T-helper 1 cell (primary cell): ENCODE measurements around the gene PPP3R1.

Experiments used
- DNase-seq, 5 donors: peaks; one replicate each; pipeline ENCODE4 v3.0.0-alpha.2; 2012 to 2020
- total RNA-seq, 4 donors: gene quantifications; one replicate each; lab custom pipeline; 2026; lab: John Stamatoyannopoulos, UW

The PPP3R1 gene, protein sequence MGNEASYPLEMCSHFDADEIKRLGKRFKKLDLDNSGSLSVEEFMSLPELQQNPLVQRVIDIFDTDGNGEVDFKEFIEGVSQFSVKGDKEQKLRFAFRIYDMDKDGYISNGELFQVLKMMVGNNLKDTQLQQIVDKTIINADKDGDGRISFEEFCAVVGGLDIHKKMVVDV
- total RNA-seq, result 22.8 to 46.7 (median 36.7) reads per million in 4 donors

DNA sequence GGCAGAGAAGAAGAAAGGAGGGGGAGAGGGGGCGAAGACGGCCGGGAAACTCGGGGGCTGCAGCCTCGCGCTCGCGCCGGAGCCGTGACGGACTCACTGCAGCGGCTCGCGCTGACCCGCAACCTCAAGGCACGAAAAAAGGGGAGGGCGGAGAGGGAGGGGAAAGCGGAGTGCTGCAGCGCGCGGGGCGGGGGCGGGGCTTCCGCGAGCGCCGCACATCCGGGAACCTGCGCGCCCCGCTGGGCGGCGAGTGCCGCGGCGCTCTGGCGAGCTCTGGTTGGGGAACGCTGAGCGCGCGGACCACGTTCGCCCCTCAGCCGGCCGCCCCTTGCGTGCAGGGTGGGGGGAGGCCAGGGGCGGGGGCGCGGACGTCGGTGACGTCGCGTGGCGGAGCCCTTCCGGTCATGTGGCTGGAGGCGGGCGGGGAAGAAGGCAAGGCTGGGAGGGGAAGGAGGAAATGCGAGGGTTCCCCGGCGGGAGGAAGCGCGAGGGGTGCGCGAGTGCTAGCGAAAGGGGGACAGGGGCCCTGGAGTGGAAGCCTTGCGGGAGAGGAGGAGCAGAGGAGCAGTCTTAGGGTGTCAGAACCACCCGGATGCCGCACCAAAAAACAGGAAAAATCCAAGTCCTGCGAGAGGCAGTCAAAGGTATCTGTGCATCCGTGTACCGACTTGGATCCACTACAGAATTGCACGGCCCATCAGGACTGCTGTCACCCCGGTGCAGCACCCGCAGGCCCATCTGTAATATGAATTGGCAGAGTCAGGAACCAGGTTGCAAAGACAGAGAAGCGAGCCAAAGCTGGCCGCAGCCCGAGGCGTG, at the start of gene PPP3R1:
Gene PPP3R1, minus strand, starts transcription at position 133 of the 819 bp plus-strand sequence. CDS start 405 bp downstream, outside the sequence.
- peak; percentile 91 to 98 (median 93) for DNase-seq

DNA sequence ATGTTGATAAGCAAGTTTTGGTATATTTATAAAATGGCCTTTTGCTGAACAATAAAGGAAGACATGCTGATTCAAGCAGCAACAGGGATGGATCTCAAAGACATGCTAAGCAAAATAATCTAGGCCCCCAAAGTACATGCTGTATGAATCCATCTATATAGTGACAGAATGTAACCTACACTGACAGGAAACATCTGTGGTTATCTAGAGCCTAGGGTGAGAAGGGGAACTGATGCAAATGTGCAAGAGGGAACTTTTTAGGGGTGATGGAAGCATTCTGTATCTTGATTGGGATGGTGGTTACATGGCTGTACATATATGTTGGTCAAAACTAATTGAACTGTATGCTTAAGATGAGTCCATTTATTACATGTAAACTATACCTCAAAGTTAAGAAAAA, 43.2 kb upstream of the PPP3R1 start:
- DNase-seq, result no peak

DNA sequence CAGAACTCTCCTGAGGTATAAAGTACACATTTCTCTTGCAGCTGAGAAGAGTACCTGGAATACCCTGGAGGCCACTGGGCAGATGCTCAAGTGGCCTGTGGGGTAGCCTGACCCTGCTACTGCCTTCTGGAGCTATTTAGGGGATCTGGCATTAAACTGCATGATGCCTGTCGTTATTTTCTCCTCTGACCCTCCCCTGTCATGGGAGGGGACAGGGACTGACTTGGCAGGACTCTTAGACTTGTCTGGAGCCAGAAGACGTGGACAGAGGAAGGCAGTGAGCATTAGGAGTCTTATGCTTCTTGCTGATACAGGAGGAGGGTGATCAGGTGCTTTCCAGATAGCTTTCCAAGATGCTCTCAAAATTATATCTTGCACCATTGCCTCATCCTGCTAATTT, 42.6 kb upstream of the PPP3R1 start:
- no peak for DNase-seq

DNA sequence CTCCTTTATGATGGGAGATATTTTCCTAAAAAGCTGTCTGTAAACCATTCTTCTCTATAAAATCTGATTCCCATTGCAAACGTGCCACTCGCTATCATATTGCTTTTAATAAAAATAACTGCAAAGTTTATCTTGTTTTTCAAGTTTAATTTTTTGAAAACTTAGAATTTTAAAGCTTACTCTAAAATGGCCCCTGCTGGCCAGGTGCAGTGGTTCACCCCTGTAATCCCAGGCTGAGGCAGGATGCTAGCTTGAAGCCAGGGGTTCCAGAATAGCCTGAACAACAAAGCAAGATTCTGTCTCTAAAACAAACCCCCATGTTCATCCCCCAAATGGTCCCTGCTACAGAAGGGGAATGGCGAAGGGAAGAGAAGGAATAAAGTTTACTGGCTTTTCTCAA, 41.9 kb upstream of the PPP3R1 start:
- no peak for DNase-seq

DNA sequence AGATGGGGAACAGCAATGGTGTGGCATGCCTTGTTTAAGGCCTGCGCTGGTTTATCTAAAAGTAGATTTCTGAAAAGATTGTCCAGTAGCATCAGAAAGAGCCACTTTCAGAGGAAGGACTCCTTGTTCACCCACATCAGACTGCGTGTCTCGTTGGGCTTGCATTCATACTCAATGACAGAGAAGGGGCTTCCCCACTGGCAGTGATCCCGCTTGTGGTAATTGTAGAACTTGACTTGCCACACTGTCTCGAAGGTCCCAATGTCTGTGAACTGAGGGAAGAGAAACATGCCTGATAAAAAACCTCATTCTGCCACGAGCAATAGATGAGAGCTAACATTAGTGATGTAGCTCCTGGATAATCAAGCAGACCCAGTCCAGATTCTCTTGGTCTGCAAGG, 41.4 kb upstream of the PPP3R1 start:
- no peak for DNase-seq

DNA sequence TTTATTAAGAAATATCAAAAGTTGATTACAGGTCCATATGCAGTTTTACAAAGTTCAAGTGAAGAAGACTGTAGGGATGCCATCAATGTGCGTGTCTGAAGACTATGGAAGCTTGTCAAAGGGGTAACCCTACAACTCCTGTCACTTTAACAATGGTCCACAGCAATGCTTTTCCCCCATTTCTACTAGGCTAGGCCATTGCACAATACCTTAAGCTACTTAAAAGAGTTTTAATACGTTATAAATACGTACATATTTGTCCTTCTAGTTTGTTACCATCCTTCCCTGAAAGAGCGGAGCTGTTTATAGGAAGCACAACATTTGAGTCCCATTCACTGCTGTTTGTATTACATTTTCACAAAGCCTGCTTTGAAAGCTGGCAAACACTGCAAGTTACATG, 40.7 kb upstream of the PPP3R1 start:
- no peak for DNase-seq

DNA sequence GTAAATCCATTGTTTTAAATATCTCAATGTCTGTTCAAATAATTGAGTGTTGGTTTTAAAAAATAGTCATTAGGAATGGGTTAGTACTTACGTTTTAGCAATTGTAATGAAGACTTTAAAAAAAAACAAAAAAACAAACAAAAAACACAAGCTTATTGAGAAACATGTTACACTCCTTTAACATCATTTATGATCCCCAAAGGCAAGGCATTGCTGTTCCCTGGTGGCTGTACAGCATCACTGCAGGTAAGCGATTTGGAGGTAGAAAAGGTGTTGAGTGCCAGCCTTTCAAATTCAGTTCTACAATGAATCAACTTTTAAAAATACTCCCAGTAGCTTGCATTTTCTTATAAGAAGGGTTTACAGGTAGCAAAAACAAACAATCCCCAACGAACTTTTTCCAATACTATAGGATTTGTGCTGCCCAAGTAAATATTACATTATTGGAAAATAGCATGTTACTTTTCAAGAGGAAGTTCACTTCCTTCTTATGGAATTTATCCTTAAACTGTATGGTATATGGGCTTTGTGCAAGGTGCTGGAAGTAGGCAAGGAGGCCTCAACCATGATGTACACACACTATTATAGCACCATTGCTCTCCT, 39.9 kb upstream of the PPP3R1 start:
- peak in 1 of 5 donors; percentile 20 for DNase-seq

DNA sequence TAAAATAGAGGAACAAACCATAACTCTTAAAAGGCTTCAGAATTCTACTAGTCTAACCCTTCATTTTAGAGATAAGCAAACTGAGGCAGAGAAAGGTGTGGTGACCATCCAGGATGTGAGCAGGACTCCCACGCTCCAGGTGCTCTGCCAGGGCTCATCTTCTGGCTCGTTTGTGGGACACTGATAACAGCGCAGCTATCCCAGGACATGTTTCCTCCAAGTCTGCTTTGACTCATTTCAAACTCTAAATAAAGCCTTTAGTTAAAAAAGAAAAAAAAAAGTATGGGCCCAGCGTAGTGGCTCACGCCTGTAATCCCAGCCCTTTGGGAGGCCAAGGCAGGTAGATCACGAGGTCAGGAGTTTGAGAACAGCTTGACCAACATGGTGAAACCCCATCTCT, 39.0 kb upstream of the PPP3R1 start:
- DNase-seq, result no peak

DNA sequence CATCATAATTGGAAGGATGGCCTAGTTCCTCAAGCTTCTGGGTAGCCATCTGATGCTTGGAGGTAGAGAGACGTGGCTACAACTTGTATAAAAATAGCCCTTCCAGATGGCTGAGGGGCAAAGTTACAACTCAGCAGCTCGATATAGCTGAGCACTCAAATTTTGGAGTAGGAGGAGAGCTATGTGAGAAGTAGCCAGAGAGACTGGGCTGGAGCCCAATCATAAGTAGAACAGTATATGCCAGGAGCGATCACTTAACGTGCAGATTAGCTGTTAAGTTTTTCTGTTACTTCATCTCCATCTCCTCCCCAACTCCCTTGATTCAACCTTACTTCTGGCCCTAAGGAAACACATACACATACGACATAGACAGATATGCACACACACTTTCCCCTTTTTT, 38.6 kb upstream of the PPP3R1 start:
- DNase-seq, result no peak

DNA sequence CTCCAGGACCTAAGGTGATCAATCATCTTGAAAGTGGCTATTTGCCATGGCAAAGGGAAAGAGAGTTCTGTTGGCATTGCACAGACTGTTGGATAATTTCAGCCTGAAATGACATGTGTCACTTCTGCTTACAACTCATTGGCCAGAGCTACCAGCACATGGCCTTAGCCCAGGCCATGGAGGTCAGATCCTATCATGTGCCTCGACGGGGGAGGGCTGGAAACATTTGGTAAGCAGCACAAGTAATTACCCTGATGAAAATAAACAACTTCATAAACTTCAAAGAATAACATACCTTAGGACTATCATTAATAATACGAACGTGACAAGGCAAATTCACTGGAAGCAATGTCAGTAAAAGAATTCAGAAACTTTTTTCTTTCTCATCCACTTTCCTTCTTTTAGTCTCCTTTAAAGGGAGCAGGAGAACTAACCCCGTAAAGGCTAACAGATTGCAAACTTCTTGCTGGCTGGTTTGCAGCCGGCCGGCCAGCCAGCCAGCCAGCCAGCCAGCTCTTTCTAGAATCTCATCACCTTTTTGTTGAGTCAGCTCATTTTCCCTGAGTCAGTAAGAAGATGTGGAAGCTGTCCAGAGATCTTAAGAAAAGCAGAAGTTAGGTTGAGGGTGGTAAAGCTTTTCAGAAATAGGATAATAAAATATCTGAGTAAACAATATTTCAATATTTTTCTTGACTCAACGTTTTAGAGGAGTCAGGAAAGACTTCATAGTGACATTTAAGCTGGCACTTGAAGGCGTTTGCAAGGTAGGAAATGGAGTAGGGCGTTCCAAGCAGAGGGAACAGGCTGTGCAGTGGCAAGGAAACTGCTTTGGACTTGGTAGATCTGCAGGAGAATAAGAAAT, 35.5 kb upstream of the PPP3R1 start:
- DNase-seq, result no peak

DNA sequence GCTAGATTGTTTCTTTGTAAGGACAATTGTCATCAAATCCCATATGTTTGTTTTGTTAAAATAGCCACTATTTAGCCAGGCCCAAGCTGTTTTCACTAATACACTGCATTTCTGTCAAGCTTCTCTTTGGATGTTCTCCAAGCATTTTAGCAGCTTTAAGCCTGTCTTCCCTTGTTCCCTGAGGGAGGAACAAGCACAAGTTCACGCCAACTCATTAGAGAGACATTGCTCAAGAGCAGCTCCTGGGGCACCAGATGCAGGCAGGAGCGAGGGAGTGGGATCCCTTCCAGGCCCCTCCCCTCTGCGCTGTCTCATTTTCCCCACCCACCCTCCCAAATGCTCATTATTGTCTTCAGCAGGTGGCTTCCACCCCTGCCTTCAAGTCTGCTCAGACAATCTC, 32.6 kb upstream of the PPP3R1 start:
- no peak for DNase-seq

DNA sequence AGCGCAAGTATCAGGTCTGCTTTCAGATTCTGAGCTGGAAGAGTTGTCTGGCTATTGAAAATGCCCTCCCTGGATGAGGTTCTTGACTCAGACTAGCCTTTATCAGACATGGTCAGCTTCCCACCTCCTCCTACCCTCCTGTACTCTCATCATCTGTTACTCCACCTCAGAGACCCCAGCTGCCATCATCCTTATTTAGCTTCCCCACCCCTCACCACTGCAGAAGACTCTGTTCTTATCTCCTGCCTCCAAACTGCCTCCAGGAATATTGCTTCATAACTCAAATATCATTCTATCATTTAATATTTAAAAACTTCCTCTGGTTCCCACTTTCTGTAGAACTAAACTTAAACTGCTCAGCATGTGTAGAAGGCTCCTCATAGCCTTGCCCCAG, 31.1 kb upstream of the PPP3R1 start:
- no peak for DNase-seq

DNA sequence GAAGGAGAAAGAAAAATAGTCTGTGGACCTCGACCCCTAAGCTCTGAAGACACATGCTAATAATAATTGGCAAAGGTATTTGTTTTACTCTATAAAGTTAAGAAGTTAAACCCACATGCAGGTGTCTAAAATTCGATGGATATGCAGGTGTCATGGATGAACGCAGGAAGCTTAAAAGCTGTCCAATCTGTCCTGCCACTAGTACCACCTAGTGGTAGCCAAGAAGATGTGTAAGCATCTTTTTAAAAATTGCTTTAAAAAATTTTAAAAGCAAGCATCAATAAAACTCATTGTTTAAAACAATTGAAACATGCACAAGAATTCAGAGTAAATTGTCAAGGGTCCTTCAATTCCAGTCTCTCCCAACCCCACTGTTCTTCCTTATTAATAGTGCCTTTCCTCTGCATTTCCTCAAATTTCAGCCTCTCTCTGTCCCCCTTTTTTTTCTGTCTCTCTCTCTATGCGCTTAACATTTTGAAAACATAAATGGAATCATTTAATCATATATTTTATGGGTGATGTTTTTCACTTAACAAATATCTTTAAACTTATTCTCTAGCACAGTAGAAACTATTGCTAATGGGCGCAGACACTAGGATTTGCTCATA, 30.6 kb upstream of the PPP3R1 start:
- peak in 3 of 5 donors; percentile 3 to 36 (median 20) for DNase-seq

DNA sequence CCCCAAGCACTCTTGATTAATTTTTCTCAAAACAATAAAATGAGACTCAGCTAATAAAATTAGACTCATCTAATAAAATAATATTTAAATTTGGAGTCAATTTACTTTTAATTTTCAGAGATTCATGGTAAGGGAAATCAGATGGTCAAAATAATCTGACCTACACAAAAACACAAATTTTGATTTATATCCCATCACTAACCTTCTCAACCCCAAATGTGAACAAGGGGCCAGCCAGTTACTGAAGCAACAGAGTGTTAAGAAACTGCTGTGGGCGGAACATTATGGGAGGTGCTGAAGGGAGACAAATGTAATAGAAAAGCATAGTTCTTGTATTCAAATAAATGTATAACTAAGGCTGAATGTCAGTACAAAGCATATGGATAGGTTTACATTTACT, 28.5 kb upstream of the PPP3R1 start:
- DNase-seq, result no peak

DNA sequence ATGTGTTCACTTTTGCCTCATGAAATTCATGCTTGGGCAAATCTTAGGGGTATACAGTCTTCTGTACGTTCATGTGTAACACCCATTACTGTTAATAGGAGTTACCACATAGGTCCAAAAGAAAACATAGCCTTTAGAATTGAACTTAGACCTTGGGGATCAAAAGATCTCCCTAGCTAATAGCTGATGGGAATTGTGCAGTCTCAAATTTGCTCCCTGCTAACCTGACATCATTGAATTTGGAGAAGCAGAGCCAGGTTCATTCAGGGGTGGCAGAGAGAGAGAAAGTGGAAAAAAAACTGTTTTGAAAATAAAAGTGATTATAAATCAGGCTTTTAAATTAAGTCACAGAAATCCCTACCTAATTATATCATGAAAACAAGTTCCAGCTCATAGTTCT, 28.0 kb upstream of the PPP3R1 start:
- no peak for DNase-seq

DNA sequence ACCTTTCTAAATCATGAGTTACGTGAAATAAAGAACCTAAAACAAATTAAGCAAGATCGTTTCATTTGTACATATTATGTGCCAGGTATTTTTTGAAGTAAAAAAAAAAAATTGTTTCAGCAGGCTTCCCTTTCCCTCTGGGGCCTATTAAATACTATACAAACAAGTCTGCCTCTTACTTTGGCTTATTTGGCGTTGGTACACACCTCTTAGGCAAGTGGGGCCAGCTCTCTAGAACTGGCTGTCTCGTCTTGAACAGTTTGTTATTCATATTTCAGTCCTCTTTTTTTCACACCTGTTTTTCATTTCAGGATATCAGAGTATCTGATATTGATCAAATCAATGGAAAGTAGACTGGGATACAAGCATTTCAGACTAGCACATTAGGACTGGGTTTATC, 27.4 kb upstream of the PPP3R1 start:
- DNase-seq, result no peak

DNA sequence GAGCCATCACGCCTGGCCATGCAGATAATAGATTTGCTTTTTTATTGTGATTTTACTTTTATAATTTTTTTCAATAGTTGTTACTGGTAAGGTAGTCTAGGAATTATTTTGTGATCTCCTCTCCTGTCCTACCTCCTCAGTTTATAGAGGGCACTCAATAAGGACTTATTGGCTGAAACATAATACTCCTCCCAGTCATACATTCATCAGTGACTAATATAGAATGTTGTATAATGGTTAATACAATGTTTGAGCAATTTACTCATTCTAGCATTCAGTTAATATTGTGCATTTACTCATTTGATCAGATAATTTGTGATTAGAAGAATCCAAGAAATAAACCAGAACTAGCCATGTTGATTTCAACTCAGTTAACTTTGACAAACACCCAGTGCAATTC, 25.8 kb upstream of the PPP3R1 start:
- no peak for DNase-seq

DNA sequence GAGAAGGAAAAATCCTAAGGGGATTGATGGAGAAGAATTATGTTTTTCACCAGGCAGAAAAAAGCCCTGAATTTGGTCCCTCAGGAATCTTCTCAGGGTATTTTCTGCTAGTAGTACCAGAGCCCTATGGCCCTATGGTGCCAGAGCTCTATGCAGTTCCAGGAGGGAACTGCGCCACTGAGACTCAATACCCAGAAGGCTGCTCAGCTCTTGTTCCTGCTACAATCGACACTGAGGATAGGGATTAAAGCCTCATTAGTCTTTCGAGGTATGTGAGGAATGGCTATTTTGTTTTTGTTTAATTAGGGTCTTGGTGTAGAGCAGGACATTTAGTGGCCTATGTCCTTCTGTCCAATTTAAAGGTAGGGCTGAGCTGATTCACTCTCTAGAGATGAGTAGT, 21.7 kb upstream of the PPP3R1 start:
- no peak for DNase-seq

DNA sequence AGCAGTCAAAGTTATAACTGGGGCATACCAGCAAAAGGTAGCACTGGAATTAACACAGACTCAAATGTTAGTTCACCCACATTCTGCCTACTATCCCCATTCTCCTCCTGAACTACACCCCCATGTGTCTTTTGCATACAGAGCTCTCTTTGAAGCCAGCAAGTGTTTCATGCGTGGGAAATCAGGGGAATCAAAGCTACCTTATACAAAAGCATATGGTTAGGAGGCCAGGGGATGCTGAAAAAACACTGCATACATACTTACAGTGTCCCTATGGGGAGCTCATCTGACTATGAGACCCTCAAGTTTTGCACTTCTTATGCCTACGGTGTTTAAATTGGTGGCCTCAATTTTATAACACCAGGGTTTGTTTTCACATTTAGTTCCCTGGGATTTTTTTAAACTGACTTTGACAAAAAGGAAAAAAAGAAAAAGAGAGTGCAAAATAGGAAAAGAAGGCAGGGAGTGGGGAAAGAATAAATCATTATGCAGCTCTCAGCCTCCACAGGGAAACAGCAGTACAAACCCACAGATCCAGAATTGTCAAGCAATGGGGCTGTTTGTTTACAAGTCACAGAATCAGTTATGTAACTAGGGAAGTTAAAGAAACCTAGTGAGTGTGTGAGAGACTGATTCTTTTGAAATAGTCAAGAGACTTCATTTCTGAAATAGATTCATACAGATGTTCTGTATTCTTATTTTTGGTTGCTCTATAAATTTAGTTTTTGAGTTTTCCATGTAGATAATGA, 20.1 kb upstream of the PPP3R1 start:
- no peak for DNase-seq

DNA sequence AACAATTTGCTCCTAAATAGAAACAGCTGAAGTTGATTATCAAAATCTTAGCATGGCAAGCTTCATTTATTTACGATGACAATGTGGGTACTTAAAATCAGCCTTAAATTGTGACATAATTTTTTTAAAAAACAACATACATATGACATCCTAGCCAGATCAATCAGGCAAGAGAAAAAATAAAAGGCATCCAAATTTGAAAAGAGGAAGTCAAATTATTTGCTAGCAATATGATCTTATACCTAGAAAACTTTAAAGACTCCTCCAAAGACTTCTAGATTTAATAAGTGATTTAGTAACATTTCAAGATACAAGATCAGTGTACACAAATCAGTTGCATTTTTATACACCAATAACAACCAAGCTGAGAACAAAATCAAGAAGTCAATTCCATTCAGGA, 14.3 kb upstream of the PPP3R1 start:
- no peak for DNase-seq

DNA sequence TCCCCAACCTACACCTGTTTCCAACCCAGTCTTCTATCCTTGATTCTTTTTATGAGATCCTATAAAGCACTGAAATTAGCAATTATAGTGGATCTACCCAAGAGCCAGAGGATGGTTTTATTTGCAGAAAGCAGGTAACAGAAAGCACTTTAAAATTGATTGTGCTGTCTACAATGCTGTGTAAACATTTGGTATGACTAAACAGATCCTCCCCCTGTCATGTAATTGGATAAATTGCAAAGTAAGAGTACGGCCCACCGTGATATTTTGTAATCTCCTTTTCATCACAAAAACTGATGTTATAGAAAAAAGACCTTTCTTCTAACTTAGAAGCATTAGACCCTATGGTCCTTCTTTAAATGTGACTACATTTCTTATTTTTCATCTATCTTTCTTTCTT, 11.3 kb upstream of the PPP3R1 start:
- no peak for DNase-seq

DNA sequence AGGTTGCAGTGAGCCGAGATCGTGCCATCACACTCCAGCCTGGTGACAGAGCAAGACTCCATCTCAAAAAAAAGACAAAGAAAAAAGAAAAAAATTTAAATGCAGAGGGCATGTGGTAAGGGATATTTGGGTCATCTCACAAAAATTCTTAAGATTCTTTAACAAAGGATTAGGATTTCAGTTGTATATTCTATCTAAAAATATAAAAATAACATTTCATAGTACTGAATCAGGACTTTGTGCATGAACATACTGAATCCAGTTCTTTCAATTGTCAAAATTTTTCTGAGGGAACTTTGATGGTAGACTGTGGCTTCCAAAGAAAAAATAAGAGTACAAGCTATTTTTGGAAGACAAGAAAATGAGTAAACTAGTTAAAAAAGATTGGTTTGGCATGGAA, 6.5 kb upstream of the PPP3R1 start:
- DNase-seq, result no peak
